Keratinocyte (primary cell): ENCODE data around the gene SLC24A5. TPM values are rescaled to one million over a fixed set of nuclear protein-coding genes. Genes with fewer than 3 reads are reported as not detected.
A peak's percentile ranks its signal among the peaks of the same experiment; 100 is the strongest.

Experiments used
- DNase-seq: peaks from one replicate; pipeline ENCODE4 v3.0.0-alpha.2; 2011; ENCODE audit warnings: low read depth, missing footprints, low spot score
- FAIRE-seq: peaks from 2 replicates; lab custom pipeline; 2011; peaks lifted over from hg19 to GRCh38; lab: Jason Lieb, UNC
- H2AFZ ChIP-seq: 2 replicates; pipeline ENCODE4 v1.6.0; 2012; ENCODE audit warnings: low read length, control low read depth, inconsistent platforms; ENCODE audit not compliant: control insufficient read depth
- H3K27ac ChIP-seq: 2 replicates; pipeline ENCODE4 v1.5.1; 2011; ENCODE audit warnings: low read length; ENCODE audit not compliant: control insufficient read depth, insufficient read depth
- H3K27me3 ChIP-seq: 3 replicates; pipeline ENCODE4 v1.6.0; 2011; ENCODE audit warnings: low read length; ENCODE audit not compliant: control insufficient read depth, insufficient read depth; ENCODE audit errors: extremely low read depth
- H3K36me3 ChIP-seq, 2 experiments: 2 replicates in 1 of 2; 3 replicates in 1 of 2; pipeline ENCODE4 v1.5.1; 2011; ENCODE audit warnings: low read length in 2 of 2, mild to moderate bottlenecking in 1 of 2; ENCODE audit not compliant: control insufficient read depth in 2 of 2, insufficient read depth in 2 of 2; ENCODE audit errors: extremely low read depth in 1 of 2
- H3K4me1 ChIP-seq: 3 replicates; pipeline ENCODE4 v1.5.1; 2011; ENCODE audit warnings: low read length; ENCODE audit not compliant: control insufficient read depth, insufficient read depth; ENCODE audit errors: extremely low read depth
- H3K4me2 ChIP-seq: 3 replicates; pipeline ENCODE4 v1.6.0; 2011; ENCODE audit warnings: low read depth, low read length; ENCODE audit not compliant: control insufficient read depth, insufficient read depth; ENCODE audit errors: extremely low read depth
- H3K4me3 ChIP-seq, 3 experiments: fragments of 200-600 bp in 1 of 3; sonication (generic) in 1 of 3; 2 replicates in 2 of 3; 3 replicates in 1 of 3; pipeline ENCODE4 v1.5.1; 2011 to 2016; ENCODE audit warnings: low read length in 3 of 3, mild to moderate bottlenecking in 3 of 3, control low read depth in 2 of 3, inconsistent platforms in 1 of 3, low read depth in 1 of 3, mixed read lengths in 1 of 3, mixed run types in 1 of 3, moderate library complexity in 1 of 3; ENCODE audit not compliant: control insufficient read depth in 2 of 3, insufficient read depth in 2 of 3; ENCODE audit errors: extremely low read depth in 1 of 3
- H3K79me2 ChIP-seq: 2 replicates; pipeline ENCODE4 v1.6.0; 2012; ENCODE audit warnings: low read length; ENCODE audit not compliant: control insufficient read depth, insufficient read depth
- H3K9ac ChIP-seq: 3 replicates; pipeline ENCODE4 v1.6.0; 2011; ENCODE audit warnings: low read length; ENCODE audit not compliant: control insufficient read depth, insufficient read depth; ENCODE audit errors: extremely low read depth
- H3K9me1 ChIP-seq: 3 replicates; pipeline ENCODE4 v1.6.0; 2011; ENCODE audit warnings: low read length; ENCODE audit not compliant: control insufficient read depth, insufficient read depth; ENCODE audit errors: extremely low read depth
- H3K9me3 ChIP-seq: 2 replicates; pipeline ENCODE4 v1.5.1; 2012; ENCODE audit warnings: low read depth, low read length; ENCODE audit not compliant: control insufficient read depth
- H4K20me1 ChIP-seq: 3 replicates; pipeline ENCODE4 v1.6.0; 2011; ENCODE audit warnings: low read length; ENCODE audit not compliant: control insufficient read depth, insufficient read depth; ENCODE audit errors: extremely low read depth
- EZH2 ChIP-seq: IDR thresholded peaks from one replicate; pipeline ENCODE4 v1.6.1; 2012; ENCODE audit warnings: inconsistent platforms, mild to moderate bottlenecking, low read length, moderate library complexity
- dilution Hi-C: fragments of 300-500 bp; cut with MboI; formaldehyde crosslinking; loops from one replicate; pipeline ENCODE4 v1.7.0; 2020; ENCODE audit warnings: low sequenced_read_pairs; ENCODE audit not compliant: extremely low pct_ligation_motif_present
- polyA plus RNA-seq, 5 experiments: library from polyadenylated mRNA; depleted of rRNA in 3 of 5; stranded (reverse) in 3 of 5; stranded (forward) in 1 of 5; unstranded in 1 of 5; fragments of >200 nt; gene quantifications; 1 replicate in 1 of 5; 2 replicates in 3 of 5; 3 replicates in 1 of 5; pipeline versions ENCODE4 v1.2.1 to v1.2.3, GENCODE V29; 2011 to 2012; ENCODE audit warnings: missing spikeins in 2 of 5, low read depth in 1 of 5, low replicate concordance in 1 of 5
- TF ChIP-seq, protein P1 (sequence below), 3 experiments: IDR thresholded peaks in 1 of 3; conservative IDR thresholded peaks in 1 of 3; optimal IDR thresholded peaks in 1 of 3; 2 replicates in 2 of 3; 3 replicates in 1 of 3; pipeline versions ENCODE3 to v1.5.1; 2011; ENCODE audit warnings: low read length in 3 of 3, mild to moderate bottlenecking in 3 of 3, moderate library complexity in 2 of 3, control low read depth in 1 of 3, inconsistent platforms in 1 of 3; ENCODE audit not compliant: insufficient read depth in 2 of 3; ENCODE audit errors: extremely low read depth in 1 of 3

SLC24A5 gene
- polyA plus RNA-seq, 1 donor (not counting 4 experiments of a cell fraction or from before 2014, with no cell fraction given) = 0.04 TPM

DNA sequence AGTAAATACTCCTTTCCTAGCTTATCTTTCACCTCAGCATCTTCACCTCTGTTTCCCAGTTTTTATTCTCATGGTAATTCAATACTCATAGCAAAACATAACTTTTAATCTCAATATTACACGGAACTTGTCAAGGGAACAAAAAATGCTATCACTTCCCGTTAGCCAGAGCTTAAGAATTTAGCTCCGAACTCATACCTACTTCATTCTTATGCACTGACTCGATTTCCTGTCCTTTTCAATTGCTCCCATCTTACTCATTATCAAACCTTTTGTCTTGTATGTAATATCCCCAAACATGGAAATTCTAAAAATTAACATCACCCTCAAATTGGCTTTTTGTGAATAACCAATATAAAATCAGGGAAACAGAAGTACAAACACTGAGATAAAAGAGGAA is 29.1 kb downstream of the SLC24A5 start:
- H3K27ac ChIP-seq = peak overlapping the region; percentile 58
- H4K20me1 ChIP-seq = no peaks in the 10 kb centered on the region
- peak; percentile 79 for FAIRE-seq
- TF ChIP-seq EZH2 = no peak
- TF ChIP-seq, protein P1, sequence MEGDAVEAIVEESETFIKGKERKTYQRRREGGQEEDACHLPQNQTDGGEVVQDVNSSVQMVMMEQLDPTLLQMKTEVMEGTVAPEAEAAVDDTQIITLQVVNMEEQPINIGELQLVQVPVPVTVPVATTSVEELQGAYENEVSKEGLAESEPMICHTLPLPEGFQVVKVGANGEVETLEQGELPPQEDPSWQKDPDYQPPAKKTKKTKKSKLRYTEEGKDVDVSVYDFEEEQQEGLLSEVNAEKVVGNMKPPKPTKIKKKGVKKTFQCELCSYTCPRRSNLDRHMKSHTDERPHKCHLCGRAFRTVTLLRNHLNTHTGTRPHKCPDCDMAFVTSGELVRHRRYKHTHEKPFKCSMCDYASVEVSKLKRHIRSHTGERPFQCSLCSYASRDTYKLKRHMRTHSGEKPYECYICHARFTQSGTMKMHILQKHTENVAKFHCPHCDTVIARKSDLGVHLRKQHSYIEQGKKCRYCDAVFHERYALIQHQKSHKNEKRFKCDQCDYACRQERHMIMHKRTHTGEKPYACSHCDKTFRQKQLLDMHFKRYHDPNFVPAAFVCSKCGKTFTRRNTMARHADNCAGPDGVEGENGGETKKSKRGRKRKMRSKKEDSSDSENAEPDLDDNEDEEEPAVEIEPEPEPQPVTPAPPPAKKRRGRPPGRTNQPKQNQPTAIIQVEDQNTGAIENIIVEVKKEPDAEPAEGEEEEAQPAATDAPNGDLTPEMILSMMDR (optimal IDR thresholded peaks at IDR 0.05 in 1 of 3, IDR thresholded peaks at IDR 0.05 in 1 of 3, conservative IDR thresholded peaks at IDR 0.05 in 1 of 3; ENCODE audit: extremely low read depth in 1 of 3, insufficient read depth in 2 of 3, low read length in 3 of 3) = no peak
- H2AFZ ChIP-seq = peak overlapping the region; percentile 66
- peak overlapping the region; percentile 41 for H3K4me2 ChIP-seq
- H3K9ac ChIP-seq = no peak overlapping the region
- H3K79me2 ChIP-seq = no peaks in the 10 kb centered on the region
- dilution Hi-C loops = no loop called here
- H3K4me1 ChIP-seq = peaks cover 22% of the 10 kb centered on the region
- no peaks in the 10 kb centered on the region for H3K9me1 ChIP-seq
- H3K27me3 ChIP-seq = no peaks in the 10 kb centered on the region
- H3K36me3 ChIP-seq = no peaks in the 10 kb centered on the region
- DNase-seq = peak; percentile 19
- no peak overlapping the region for H3K4me3 ChIP-seq
- peaks cover 2% of the 10 kb centered on the region for H3K9me3 ChIP-seq

DNA sequence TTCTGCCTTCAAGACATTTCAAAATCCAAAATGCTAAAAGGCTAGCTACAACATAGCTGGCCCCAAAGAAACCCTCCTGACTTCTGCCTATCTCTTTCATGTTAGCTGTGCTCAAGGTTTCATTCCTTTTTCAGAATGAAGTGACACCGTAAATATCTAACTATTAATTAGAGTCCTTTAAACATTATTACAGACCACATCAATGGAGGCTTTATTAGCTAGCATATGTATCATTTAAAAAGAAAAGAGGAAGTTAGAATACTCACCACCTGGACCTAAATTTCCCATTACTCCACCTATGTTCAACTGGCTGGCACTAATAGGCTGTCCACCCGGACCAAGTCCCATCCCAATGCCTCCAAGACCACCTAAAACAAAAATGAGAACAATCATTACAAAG is 32.7 kb downstream of the SLC24A5 start:
- TF ChIP-seq, protein P1 (optimal IDR thresholded peaks at IDR 0.05 in 1 of 3, IDR thresholded peaks at IDR 0.05 in 1 of 3, conservative IDR thresholded peaks at IDR 0.05 in 1 of 3; ENCODE audit: extremely low read depth in 1 of 3, insufficient read depth in 2 of 3, low read length in 3 of 3) = no peak
- TF ChIP-seq EZH2 = no peak

More for the DNA sequence above, 32.7 kb downstream of the SLC24A5 start:
- Histone ChIP-seq H3K4me3 (no peak overlapping the region), H3K4me1 (peaks cover 16% of the 10 kb centered on the region), H3K36me3 (no peaks in the 10 kb centered on the region), H3K27me3 (no peaks in the 10 kb centered on the region), H3K79me2 (no peaks in the 10 kb centered on the region), H3K9me3 (peaks cover 2% of the 10 kb centered on the region), H4K20me1 (no peaks in the 10 kb centered on the region), H3K27ac (no peak overlapping the region), H3K9ac (no peak overlapping the region), H2AFZ (no peak overlapping the region), H3K9me1 (no peaks in the 10 kb centered on the region), H3K4me2 (no peak overlapping the region)
- dilution Hi-C loops = no loop called here
- no peak for FAIRE-seq
- DNase-seq = no peak
